OCI-LY7 (cell line): ENCODE data around the gene COL8A2. TPM values are rescaled to one million over a fixed set of nuclear protein-coding genes. Genes with fewer than 3 reads are reported as not detected.

Experiments used
- Bru-seq: library from RNA; stranded (reverse); fragments of 400-500 nt; gene quantifications from one replicate; lab custom pipeline; 2021; lab: Mats Ljungman, UMichigan
- BruChase-seq, 2 experiments: library from RNA; stranded (reverse); fragments of 400-500 nt; gene quantifications; one replicate each; lab custom pipeline; 2021; lab: Mats Ljungman, UMichigan
- BruUV-seq: library from RNA; stranded (reverse); fragments of 400-500 nt; replicated peaks from 2 replicates; lab custom pipeline; 2021; lab: Mats Ljungman, UMichigan
- CTCF ChIA-PET: fragments of 300-600 bp; sonication (Branson Sonifier 250); formaldehyde crosslinking; loops from one replicate; lab custom pipeline; 2022; ENCODE audit warnings: antibody characterized with exemption; ENCODE audit not compliant: unreplicated experiment; lab: Charles Lee
- POLR2A ChIA-PET: fragments of 300-600 bp; sonication (Branson Sonifier 250); formaldehyde crosslinking; loops from one replicate; lab custom pipeline; 2022; ENCODE audit warnings: antibody characterized with exemption; lab: Charles Lee
- DNase-seq: peaks from one replicate; pipeline ENCODE4 v3.0.0-alpha.2; 2015; ENCODE audit warnings: low spot score
- H2AFZ ChIP-seq: fragments of 200-600 bp; sonication (generic), shearing (Covaris generic); 2 replicates; pipeline ENCODE4 v1.6.1; 2014; ENCODE audit warnings: mild to moderate bottlenecking, antibody characterized with exemption, low read length, moderate library complexity
- H3K27ac ChIP-seq: fragments of 200-600 bp; sonication (generic); 2 replicates; pipeline ENCODE4 v1.5.1; 2014; ENCODE audit warnings: mixed run types, low read depth, mild to moderate bottlenecking, moderate library complexity, low read length, inconsistent platforms; ENCODE audit not compliant: poor library complexity, severe bottlenecking
- H3K36me3 ChIP-seq: fragments of 200-600 bp; sonication (generic); 2 replicates; pipeline ENCODE4 v1.6.1; 2014; ENCODE audit warnings: mild to moderate bottlenecking, antibody characterized with exemption, low read length, moderate library complexity, mixed read lengths; ENCODE audit not compliant: insufficient read depth
- H3K4me1 ChIP-seq: fragments of 200-600 bp; sonication (generic); 2 replicates; pipeline ENCODE4 v1.5.1; 2014; ENCODE audit warnings: mild to moderate bottlenecking, low read length; ENCODE audit not compliant: insufficient read depth, poor library complexity, severe bottlenecking
- H3K4me2 ChIP-seq: fragments of 200-600 bp; sonication (generic); 2 replicates; pipeline ENCODE4 v1.6.1; 2014; ENCODE audit warnings: mild to moderate bottlenecking, low read length
- H3K4me3 ChIP-seq: fragments of 200-600 bp; sonication (generic); 2 replicates; pipeline ENCODE4 v1.5.1; 2014; ENCODE audit warnings: mild to moderate bottlenecking, low read depth, low read length; ENCODE audit not compliant: poor library complexity, severe bottlenecking
- H3K79me2 ChIP-seq: fragments of 200-600 bp; sonication (generic); 2 replicates; pipeline ENCODE4 v1.6.1; 2016; ENCODE audit warnings: low read depth, mild to moderate bottlenecking, low read length, moderate library complexity, mixed read lengths; ENCODE audit not compliant: insufficient read depth
- H3K9me2 ChIP-seq: fragments of 200-600 bp; sonication (generic); 2 replicates; pipeline ENCODE4 v1.6.1; 2016; ENCODE audit warnings: mild to moderate bottlenecking, low read length, mixed read lengths; ENCODE audit not compliant: insufficient read depth
- H3K9me3 ChIP-seq: fragments of 200-600 bp; sonication (generic); 2 replicates; pipeline ENCODE4 v1.6.1; 2014; ENCODE audit warnings: mild to moderate bottlenecking, mixed run types, low read length, mixed read lengths
- H4K20me1 ChIP-seq: fragments of 200-600 bp; sonication (generic); 2 replicates; pipeline ENCODE4 v1.6.1; 2014; ENCODE audit warnings: mild to moderate bottlenecking, antibody characterized with exemption, low read length, moderate library complexity, mixed read lengths; ENCODE audit not compliant: insufficient read depth
- CTCF ChIP-seq: fragments of 200-600 bp; sonication (generic); conservative IDR thresholded peaks from 2 replicates; pipeline ENCODE4 v1.5.1; 2014; ENCODE audit warnings: mild to moderate bottlenecking, antibody characterized with exemption, low read length, moderate library complexity, mixed read lengths
- EZH2phosphoT487 ChIP-seq: fragments of 200-600 bp; sonication (generic); IDR thresholded peaks from 2 replicates; pipeline ENCODE4 v1.6.1; 2018; ENCODE audit warnings: low read depth, borderline replicate concordance, mild to moderate bottlenecking, mixed run types, antibody characterized with exemption, low read length, moderate library complexity, mixed read lengths
- intact Hi-C: fragments of 100-400 bp; cut with micrococcal nuclease; formaldehyde crosslinking; loops from one replicate; pipeline ENCODE4 v1.10.0; 2022; ENCODE audit not compliant: unreplicated experiment
- long read RNA-seq: library from polyadenylated mRNA; stranded (forward); transcript quantifications from one replicate; pipeline ENCODE4 v2.0.0, GENCODE V29; 2022
- total RNA-seq, 2 experiments: library from RNA; depleted of rRNA in 1 of 2; stranded (reverse); fragments of >200 nt in 1 of 2; shearing (Covaris generic) in 1 of 2; gene quantifications; 2 replicates each; pipeline ENCODE4 v1.2.3, GENCODE V29; 2014 to 2022

COL8A2 gene
- total RNA-seq (2014; rRNA removed; shearing (Covaris generic)) (not detected in 2 replicates), total RNA-seq (2022) (not detected in 2 replicates), Bru-seq, nascent RNA (not detected), BruChase-seq, experiment 1, labeled RNA remaining after a 6-hour chase (not detected), BruChase-seq, experiment 2, labeled RNA remaining after a 2-hour chase (not detected)
- long read RNA-seq = 0 reads

GRCh38 chr1:36125129-36125991, at the start of gene COL8A2:
COL8A2 (minus strand) TSS chr1:36125222; CDS start chr1:36100242, 24,980 bp downstream.
- ChIA-PET POLR2A (no interaction called here), CTCF (no interaction called here)
- peaks cover 12% of the 10 kb centered on the region for H3K4me1 ChIP-seq
- no peaks in the 10 kb centered on the region for H3K9me2 ChIP-seq
- H3K4me3 ChIP-seq = no peak within 1 kb of the TSS
- intact Hi-C loops = no loop called here
- no peaks in the 10 kb centered on the region for H3K36me3 ChIP-seq
- no peak within 1 kb of the TSS; the same call in 1 of the 2 replicates for H3K4me2 ChIP-seq
- TF ChIP-seq EZH2phosphoT487 (no peak), CTCF (no peak)
- H4K20me1 ChIP-seq = no peaks in the 10 kb centered on the region
- DNase-seq = no peak
- H2AFZ ChIP-seq = no peak within 1 kb of the TSS
- H3K27ac ChIP-seq = no peak within 1 kb of the TSS
- H3K79me2 ChIP-seq = no peaks in the 10 kb centered on the region
- no peaks in the 10 kb centered on the region for H3K9me3 ChIP-seq
- no TSS peak for BruUV-seq

- Histone ChIP-seq H3K4me2 (peak overlapping the region; percentile 32; the same call in 1 of the 2 replicates), H3K4me1 (peaks cover 17% of the 10 kb centered on the region), H3K79me2 (no peaks in the 10 kb centered on the region), H3K9me3 (no peaks in the 10 kb centered on the region), H4K20me1 (no peaks in the 10 kb centered on the region), H3K4me3 (no peak overlapping the region), H3K27ac (peak overlapping the region; percentile 12), H2AFZ (no peak overlapping the region), H3K36me3 (peaks cover 93% of the 10 kb centered on the region), H3K9me2 (no peaks in the 10 kb centered on the region)
- no peak for DNase-seq
- POLR2A ChIA-PET = interaction anchor here (1.2 kb wide), 1 partner anchor 48 kb away, joined by 3 read pairs; no protein-coding TSS in a partner anchor
- BruUV-seq = no TSS peak
- no peak for TF ChIP-seq EZH2phosphoT487
- TF ChIP-seq CTCF = no peak
- intact Hi-C loops = no loop called here
- CTCF ChIA-PET = no interaction called here
Measured at GRCh38 chr1:36174713-36175112, 49.7 kb upstream of the COL8A2 start.

GRCh38 chr1:36172983-36173382, 48.0 kb upstream of the COL8A2 start:
- Histone ChIP-seq H3K36me3 (peaks cover 80% of the 10 kb centered on the region), H3K4me1 (peaks cover 17% of the 10 kb centered on the region), H3K79me2 (peaks cover 3% of the 10 kb centered on the region; the same call in 1 of the 2 replicates), H2AFZ (no peak overlapping the region), H3K9me3 (no peaks in the 10 kb centered on the region), H3K27ac (no peak overlapping the region), H3K9me2 (no peaks in the 10 kb centered on the region), H3K4me2 (no peak overlapping the region), H3K4me3 (no peak overlapping the region), H4K20me1 (no peaks in the 10 kb centered on the region)
- TF ChIP-seq EZH2phosphoT487 (no peak), CTCF (no peak)
- ChIA-PET POLR2A (no interaction called here), CTCF (no interaction called here)
- intact Hi-C loops = no loop called here
- no TSS peak for BruUV-seq
- no peak for DNase-seq
